Activated T-helper 17 cell treated with anti-CD3 and anti-CD28 coated beads, Interleukin-2, amount 50 U/mL, for 72 hours (primary cell): ENCODE data around the gene MAP4K1. TPM values are rescaled to one million over a fixed set of nuclear protein-coding genes. Genes with fewer than 3 reads are reported as not detected.
A peak's percentile ranks its signal among the peaks of the same experiment; 100 is the strongest.
"Not testable (repeated sequence)": the region's sequence is repeated elsewhere in the genome, so short reads cannot be mapped to it uniquely, and the experiment has no call there.

ENCODE experiments used
- ATAC-seq: fragments of 150-1000 bp; cut with Tn5 transposase; replicated peaks from 2 replicates; pipeline ENCODE4 v1.10.0; 2021; ENCODE audit warnings: mild to moderate bottlenecking, moderate library complexity
- H3K27ac Mint-ChIP-seq: one replicate; pipeline ENCODE4 v1.8.0; 2022; ENCODE audit warnings: mixed read lengths
- H3K27me3 Mint-ChIP-seq: one replicate; pipeline ENCODE4 v1.8.0; 2022; ENCODE audit warnings: mixed read lengths
- H3K36me3 Mint-ChIP-seq: one replicate; pipeline ENCODE4 v1.8.0; 2022; ENCODE audit warnings: low read depth, mild to moderate bottlenecking, mixed read lengths
- H3K4me1 Mint-ChIP-seq: one replicate; pipeline ENCODE4 v1.8.0; 2022; ENCODE audit warnings: mixed read lengths
- H3K4me3 Mint-ChIP-seq: one replicate; pipeline ENCODE4 v1.8.0; 2022; ENCODE audit warnings: mild to moderate bottlenecking, mixed read lengths
- H3K9me3 Mint-ChIP-seq: one replicate; pipeline ENCODE4 v1.8.0; 2022; ENCODE audit warnings: mixed read lengths
- total RNA-seq, 2 donors: library from RNA; stranded (reverse); gene quantifications; one replicate each; pipeline ENCODE4 v1.2.3, GENCODE V29; 2022

Gene MAP4K1
- total RNA-seq, 2 donors from 2014 or later: 310 to 354 TPM

- Mint-ChIP-seq H3K27me3 (no peaks in the 10 kb centered on the region), H3K27ac (peak overlapping the region; percentile 2), H3K4me3 (no peak overlapping the region), H3K9me3 (no peaks in the 10 kb centered on the region), H3K36me3 (peaks cover 32% of the 10 kb centered on the region), H3K4me1 (peaks cover 8% of the 10 kb centered on the region)
- peak; percentile 35 for ATAC-seq
Measured at GRCh38 chr19:38583219-38583984, 34.4 kb downstream of the MAP4K1 start.

GRCh38 chr19:38580080-38580479 is 37.7 kb downstream of the MAP4K1 start:
- peaks cover 8% of the 10 kb centered on the region for H3K4me1 Mint-ChIP-seq
- H3K9me3 Mint-ChIP-seq: no peaks in the 10 kb centered on the region
- H3K4me3 Mint-ChIP-seq: no peak overlapping the region
- no peak overlapping the region for H3K27ac Mint-ChIP-seq
- H3K36me3 Mint-ChIP-seq: peaks cover 5% of the 10 kb centered on the region
- no peaks in the 10 kb centered on the region for H3K27me3 Mint-ChIP-seq
- no peak for ATAC-seq

DNA sequence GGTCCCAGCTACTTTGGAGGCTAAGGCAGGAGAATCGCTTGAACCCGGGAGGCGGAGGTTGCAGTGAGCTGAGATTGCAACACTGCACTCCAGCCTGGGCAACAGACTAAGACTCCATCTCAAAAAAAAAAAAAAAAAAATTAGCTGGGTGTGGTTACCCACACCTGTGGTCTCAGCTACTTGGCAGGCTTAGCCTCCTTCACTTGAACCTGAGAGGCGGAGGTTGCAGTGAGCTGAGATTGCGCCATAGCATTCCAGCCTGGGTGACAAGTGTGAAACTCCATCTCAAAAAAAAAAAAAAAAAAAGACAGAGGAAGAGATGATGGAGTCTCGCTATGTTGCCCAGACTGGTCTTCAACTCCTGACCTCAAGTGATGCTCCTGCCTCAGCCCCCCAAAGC is 38.4 kb downstream of the MAP4K1 start:
- ATAC-seq: peak; percentile 19
- H3K4me1 Mint-ChIP-seq, H3K36me3 Mint-ChIP-seq, H3K4me3 Mint-ChIP-seq, H3K27ac Mint-ChIP-seq, H3K27me3 Mint-ChIP-seq, H3K9me3 Mint-ChIP-seq: not testable (repeated sequence)

GRCh38 chr19:38577826-38578225 is 39.9 kb downstream of the MAP4K1 start:
- no peak overlapping the region for H3K27ac Mint-ChIP-seq
- peaks cover 5% of the 10 kb centered on the region for H3K36me3 Mint-ChIP-seq
- no peak for ATAC-seq
- no peaks in the 10 kb centered on the region for H3K27me3 Mint-ChIP-seq
- H3K4me3 Mint-ChIP-seq: no peak overlapping the region
- H3K4me1 Mint-ChIP-seq: peaks cover 3% of the 10 kb centered on the region
- H3K9me3 Mint-ChIP-seq: no peaks in the 10 kb centered on the region

GRCh38 chr19:38571682-38572081 is 46.1 kb downstream of the MAP4K1 start:
- H3K4me3 Mint-ChIP-seq: no peak overlapping the region
- no peaks in the 10 kb centered on the region for H3K4me1 Mint-ChIP-seq
- no peak for ATAC-seq
- H3K9me3 Mint-ChIP-seq: no peaks in the 10 kb centered on the region
- H3K36me3 Mint-ChIP-seq: no peaks in the 10 kb centered on the region
- H3K27ac Mint-ChIP-seq: no peak overlapping the region
- no peaks in the 10 kb centered on the region for H3K27me3 Mint-ChIP-seq

- H3K27ac Mint-ChIP-seq: no peak overlapping the region
- peak; percentile 71 for ATAC-seq
Measured at GRCh38 chr19:38569368-38569983, 48.3 kb downstream of the MAP4K1 start.

GRCh38 chr19:38565691-38566105 is 52.1 kb downstream of the MAP4K1 start:
- Mint-ChIP-seq H3K27me3 (peaks cover 3% of the 10 kb centered on the region), H3K27ac (no peak overlapping the region), H3K4me3 (peak overlapping the region; percentile 45), H3K36me3 (peaks cover 20% of the 10 kb centered on the region), H3K4me1 (peaks cover 10% of the 10 kb centered on the region), H3K9me3 (no peaks in the 10 kb centered on the region)
- ATAC-seq: no peak

More at GRCh38 chr19:38569368-38569983, 48.3 kb downstream of the MAP4K1 start:
- Mint-ChIP-seq H3K27me3 (peaks cover 3% of the 10 kb centered on the region), H3K9me3 (no peaks in the 10 kb centered on the region), H3K4me1 (no peaks in the 10 kb centered on the region), H3K4me3 (no peak overlapping the region), H3K36me3 (peaks cover 5% of the 10 kb centered on the region)

DNA sequence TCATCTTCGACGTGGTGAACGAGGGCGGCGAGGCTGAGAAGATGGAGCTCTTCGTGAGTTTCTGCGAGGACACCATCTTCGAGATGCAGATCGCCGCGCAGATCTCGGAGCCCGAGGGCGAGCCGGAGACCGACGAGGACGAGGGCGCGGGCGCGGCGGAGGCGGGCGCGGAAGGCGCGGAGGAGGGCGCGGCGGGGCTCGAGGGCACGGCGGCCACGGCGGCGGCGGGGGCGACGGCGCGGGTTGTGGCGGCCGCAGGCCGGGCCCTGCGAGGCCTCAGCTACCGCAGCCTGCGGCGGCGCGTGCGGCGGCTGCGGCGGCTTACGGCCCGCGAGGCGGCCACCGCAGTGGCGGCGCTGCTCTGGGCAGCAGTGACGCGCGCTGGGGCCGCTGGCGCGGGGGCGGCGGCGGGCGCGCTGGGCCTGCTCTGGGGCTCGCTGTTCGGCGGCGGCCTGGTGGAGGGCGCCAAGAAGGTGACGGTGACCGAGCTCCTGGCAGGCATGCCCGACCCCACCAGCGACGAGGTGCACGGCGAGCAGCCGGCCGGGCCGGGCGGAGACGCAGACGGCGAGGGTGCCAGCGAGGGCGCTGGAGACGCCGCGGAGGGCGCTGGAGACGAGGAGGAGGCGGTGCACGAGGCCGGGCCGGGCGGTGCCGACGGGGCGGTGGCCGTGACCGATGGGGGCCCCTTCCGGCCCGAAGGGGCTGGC is 52.6 kb downstream of the MAP4K1 start:
- peak overlapping the region; percentile 45 for H3K4me3 Mint-ChIP-seq
- peaks cover 3% of the 10 kb centered on the region for H3K27me3 Mint-ChIP-seq
- no peaks in the 10 kb centered on the region for H3K9me3 Mint-ChIP-seq
- H3K27ac Mint-ChIP-seq: no peak overlapping the region
- H3K4me1 Mint-ChIP-seq: peaks cover 11% of the 10 kb centered on the region
- peaks cover 22% of the 10 kb centered on the region for H3K36me3 Mint-ChIP-seq
- peak; percentile 54 for ATAC-seq

DNA sequence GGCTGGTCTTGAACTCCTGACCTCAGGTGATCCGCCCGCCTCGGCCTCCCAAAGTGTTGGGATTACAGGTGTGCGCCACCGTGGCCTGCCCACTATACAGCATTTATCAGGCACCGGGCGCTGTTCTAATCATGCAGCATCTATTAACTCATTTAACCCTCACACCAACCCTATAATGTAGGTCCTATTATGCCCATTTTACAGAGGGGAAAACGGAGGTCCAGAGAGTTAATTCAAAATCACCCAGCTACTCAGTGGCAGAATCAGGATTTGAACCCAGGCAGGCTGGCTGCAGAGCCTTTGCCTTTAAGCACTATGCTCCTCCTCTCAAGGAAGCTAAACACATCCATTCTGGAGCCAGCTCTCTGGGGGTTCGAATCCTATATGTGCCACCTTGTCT is 54.3 kb downstream of the MAP4K1 start:
- Mint-ChIP-seq H3K4me1 (peaks cover 20% of the 10 kb centered on the region), H3K4me3 (no peak overlapping the region), H3K36me3 (peaks cover 28% of the 10 kb centered on the region), H3K27ac (no peak overlapping the region), H3K27me3 (peaks cover 3% of the 10 kb centered on the region), H3K9me3 (no peaks in the 10 kb centered on the region)
- no peak for ATAC-seq

- Mint-ChIP-seq H3K4me3 (peak overlapping the region; percentile 20), H3K36me3 (peaks cover 28% of the 10 kb centered on the region), H3K27me3 (peaks cover 3% of the 10 kb centered on the region), H3K9me3 (no peaks in the 10 kb centered on the region), H3K4me1 (peaks cover 29% of the 10 kb centered on the region), H3K27ac (no peak overlapping the region)
- no peak for ATAC-seq
Measured at GRCh38 chr19:38562096-38562495, 55.7 kb downstream of the MAP4K1 start.

DNA sequence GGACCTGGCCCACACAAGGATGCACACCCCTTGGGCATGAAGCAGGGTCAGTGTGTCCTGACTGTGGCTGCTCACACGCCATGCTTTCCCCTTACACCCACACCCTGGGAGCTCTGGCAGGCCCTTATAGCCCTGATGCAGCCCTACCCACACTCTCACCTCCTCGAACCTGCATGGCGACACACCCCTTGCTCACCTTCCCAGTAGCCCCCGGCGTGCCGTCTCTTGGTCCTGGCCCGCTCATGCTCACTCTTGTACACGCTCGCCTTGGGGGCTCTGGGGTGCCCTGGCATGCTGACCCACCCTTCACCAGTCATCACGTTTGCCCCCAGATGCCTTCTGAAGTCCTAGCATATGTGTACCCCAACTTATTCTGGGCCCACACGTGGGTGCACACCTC is 56.1 kb downstream of the MAP4K1 start:
- no peak for ATAC-seq
- Mint-ChIP-seq H3K9me3 (no peaks in the 10 kb centered on the region), H3K27ac (no peak overlapping the region), H3K36me3 (peaks cover 28% of the 10 kb centered on the region), H3K27me3 (peaks cover 3% of the 10 kb centered on the region), H3K4me3 (peak overlapping the region; percentile 20), H3K4me1 (peaks cover 31% of the 10 kb centered on the region)

DNA sequence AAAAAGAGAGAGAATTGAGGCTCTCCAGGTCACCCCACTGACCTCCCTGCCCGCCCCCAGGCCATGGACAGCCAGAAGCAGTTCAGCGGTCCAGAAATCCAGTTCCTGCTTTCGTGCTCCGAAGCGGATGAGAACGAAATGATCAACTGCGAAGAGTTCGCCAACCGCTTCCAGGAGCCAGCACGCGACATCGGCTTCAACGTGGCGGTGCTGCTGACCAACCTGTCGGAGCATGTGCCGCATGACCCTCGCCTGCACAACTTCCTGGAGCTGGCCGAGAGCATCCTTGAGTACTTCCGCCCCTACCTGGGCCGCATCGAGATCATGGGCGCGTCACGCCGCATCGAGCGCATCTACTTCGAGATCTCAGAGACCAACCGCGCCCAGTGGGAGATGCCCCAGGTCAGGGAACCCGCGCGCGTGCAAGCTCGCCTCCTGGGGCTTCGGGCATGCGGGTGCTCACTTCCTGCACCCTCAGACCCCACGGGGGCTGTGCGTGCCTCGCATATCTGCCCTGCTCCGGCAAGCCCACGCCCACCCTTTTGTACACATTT is 56.6 kb downstream of the MAP4K1 start:
- Mint-ChIP-seq H3K27me3 (peaks cover 3% of the 10 kb centered on the region), H3K36me3 (peaks cover 28% of the 10 kb centered on the region), H3K4me1 (peaks cover 31% of the 10 kb centered on the region), H3K27ac (no peak overlapping the region), H3K9me3 (no peaks in the 10 kb centered on the region), H3K4me3 (peak overlapping the region; percentile 20)
- no peak for ATAC-seq

GRCh38 chr19:38559428-38560401 is 58.0 kb downstream of the MAP4K1 start:
- Mint-ChIP-seq H3K4me1 (peaks cover 34% of the 10 kb centered on the region), H3K9me3 (no peaks in the 10 kb centered on the region), H3K4me3 (peak overlapping the region; percentile 73), H3K27me3 (no peaks in the 10 kb centered on the region), H3K27ac (peak overlapping the region; percentile 78), H3K36me3 (peaks cover 23% of the 10 kb centered on the region)
- ATAC-seq: peak; percentile 87

- H3K9me3 Mint-ChIP-seq, ATAC-seq, H3K27me3 Mint-ChIP-seq: not testable (repeated sequence)
- peaks cover 23% of the 10 kb centered on the region for H3K36me3 Mint-ChIP-seq
- H3K27ac Mint-ChIP-seq: peak overlapping the region; percentile 78
- peaks cover 36% of the 10 kb centered on the region for H3K4me1 Mint-ChIP-seq
- peak overlapping the region; percentile 73 for H3K4me3 Mint-ChIP-seq
Measured at GRCh38 chr19:38558933-38559332, 58.8 kb downstream of the MAP4K1 start.
